SU-DHL-6 (cell line): ENCODE measurements around the gene GSK3A.

ENCODE experiments used
- H2AFZ ChIP-seq: fragments of 200-600 bp; sonication (generic); 2 replicates; pipeline ENCODE4 v1.6.1; 2014; ENCODE audit warnings: low read depth, mild to moderate bottlenecking, moderate library complexity, mixed read lengths, antibody characterized with exemption, low read length; ENCODE audit not compliant: severe bottlenecking
- H3F3A ChIP-seq: fragments of 200-600 bp; shearing (Covaris generic); 2 replicates; pipeline ENCODE4 v1.6.0; 2016; ENCODE audit warnings: antibody characterized with exemption, mild to moderate bottlenecking; ENCODE audit not compliant: insufficient read depth
- H3K27ac ChIP-seq: fragments of 200-600 bp; sonication (generic); 2 replicates; pipeline ENCODE4 v1.5.1; 2016; ENCODE audit warnings: low read depth, mild to moderate bottlenecking, low read length, moderate library complexity, mixed read lengths
- H3K27me3 ChIP-seq: fragments of 200-600 bp; sonication (generic), shearing (Covaris generic); 2 replicates; pipeline ENCODE4 v1.6.0; 2014; ENCODE audit warnings: mild to moderate bottlenecking, low read length
- H3K36me3 ChIP-seq: fragments of 200-600 bp; sonication (generic); 2 replicates; pipeline ENCODE4 v1.6.1; 2014; ENCODE audit warnings: mild to moderate bottlenecking, low read length, mixed read lengths
- H3K4me2 ChIP-seq: fragments of 300-600, 200-600 bp; shearing (Covaris generic), sonication (generic); 2 replicates; pipeline ENCODE4 v1.6.0; 2014; ENCODE audit warnings: low read length, low read depth, mild to moderate bottlenecking; ENCODE audit not compliant: poor library complexity, severe bottlenecking
- H3K4me3 ChIP-seq: fragments of 200-600 bp; sonication (generic); 2 replicates; pipeline ENCODE4 v1.5.1; 2014; ENCODE audit warnings: antibody characterized with exemption, low read length, mild to moderate bottlenecking, mixed read lengths; ENCODE audit not compliant: insufficient read depth, poor library complexity, severe bottlenecking
- H3K79me2 ChIP-seq: fragments of 200-600 bp; sonication (generic); 2 replicates; pipeline ENCODE4 v1.6.1; 2014; ENCODE audit warnings: mild to moderate bottlenecking, low read length, moderate library complexity; ENCODE audit not compliant: insufficient read depth
- H3K9ac ChIP-seq: fragments of 200-600 bp; sonication (generic); 2 replicates; pipeline ENCODE4 v1.7.0; 2014; ENCODE audit warnings: mild to moderate bottlenecking, low read length
- H3K9me2 ChIP-seq: fragments of 200-600 bp; sonication (generic); replicated peaks from 2 replicates; pipeline ENCODE4 v1.6.1; 2014; ENCODE audit warnings: low read length; ENCODE audit not compliant: insufficient read depth
- H3K9me3 ChIP-seq: fragments of 200-600 bp; sonication (generic); 2 replicates; pipeline ENCODE4 v1.6.1; 2014; ENCODE audit warnings: low read length, mixed read lengths; ENCODE audit not compliant: insufficient read depth
- H4K20me1 ChIP-seq: fragments of 200-600 bp; sonication (generic); 2 replicates; pipeline ENCODE4 v1.6.1; 2014; ENCODE audit warnings: low read depth, mild to moderate bottlenecking, antibody characterized with exemption, low read length, moderate library complexity, mixed read lengths
- CTCF ChIP-seq: fragments of 200-600 bp; sonication (generic); IDR thresholded peaks from one replicate; pipeline ENCODE4 v1.5.1; 2017; ENCODE audit warnings: antibody characterized with exemption, mild to moderate bottlenecking, low read length, moderate library complexity; ENCODE audit not compliant: insufficient read depth, poor library complexity, severe bottlenecking
- EZH2phosphoT487 ChIP-seq: fragments of 200-600 bp; sonication (generic), shearing (Covaris generic); conservative IDR thresholded peaks from 2 replicates; pipeline ENCODE4 v1.6.1; 2018; ENCODE audit warnings: mild to moderate bottlenecking, antibody characterized with exemption, low read length, moderate library complexity, mixed read lengths

Gene GSK3A

GRCh38 chr19:42208612-42209011 is 33.8 kb downstream of the GSK3A start:
- no peaks in the 10 kb centered on the region for H3K27me3 ChIP-seq
- no peaks in the 10 kb centered on the region; the same call in 1 of the 2 replicates for H3K36me3 ChIP-seq
- no peaks in the 10 kb centered on the region for H3K9me3 ChIP-seq
- no peak overlapping the region for H3K4me2 ChIP-seq
- H3K9me2 ChIP-seq: no peaks in the 10 kb centered on the region
- H3K9ac ChIP-seq: no peak overlapping the region
- 0 out of 2 replicates have a peak, but pooled peaks cover 6% of the 10 kb centered on the region for H3K79me2 ChIP-seq
- no peak overlapping the region for H2AFZ ChIP-seq
- H3F3A ChIP-seq: no peaks in the 10 kb centered on the region
- H4K20me1 ChIP-seq: no peaks in the 10 kb centered on the region
- H3K4me3 ChIP-seq: no peak overlapping the region
- TF ChIP-seq CTCF (no peak), EZH2phosphoT487 (no peak)
- no peak overlapping the region for H3K27ac ChIP-seq

GRCh38 chr19:42207767-42208271 is 34.6 kb downstream of the GSK3A start:
- no peak overlapping the region for H3K27ac ChIP-seq
- H3K36me3 ChIP-seq: no peaks in the 10 kb centered on the region; the same call in 1 of the 2 replicates
- 0 out of 2 replicates have a peak, but pooled peaks cover 5% of the 10 kb centered on the region for H3K79me2 ChIP-seq
- no peak overlapping the region for H3K4me2 ChIP-seq
- TF ChIP-seq CTCF (no peak), EZH2phosphoT487 (no peak)
- no peaks in the 10 kb centered on the region for H3F3A ChIP-seq
- H3K4me3 ChIP-seq: no peak overlapping the region
- H3K9ac ChIP-seq: no peak overlapping the region
- H4K20me1 ChIP-seq: no peaks in the 10 kb centered on the region
- H3K27me3 ChIP-seq: no peaks in the 10 kb centered on the region
- H2AFZ ChIP-seq: no peak overlapping the region
- no peaks in the 10 kb centered on the region for H3K9me2 ChIP-seq
- no peaks in the 10 kb centered on the region for H3K9me3 ChIP-seq

- Histone ChIP-seq H2AFZ (no peak overlapping the region), H3K27ac (no peak overlapping the region), H3K27me3 (no peaks in the 10 kb centered on the region), H3K9ac (no peak overlapping the region), H4K20me1 (no peaks in the 10 kb centered on the region), H3K4me3 (no peak overlapping the region), H3K79me2 (no peaks in the 10 kb centered on the region), H3K9me2 (no peaks in the 10 kb centered on the region), H3K4me2 (no peak overlapping the region), H3F3A (no peaks in the 10 kb centered on the region), H3K9me3 (no peaks in the 10 kb centered on the region), H3K36me3 (no peaks in the 10 kb centered on the region; the same call in 1 of the 2 replicates)
- TF ChIP-seq EZH2phosphoT487 (no peak), CTCF (no peak)
Observed at GRCh38 chr19:42206871-42207755, 35.3 kb downstream of the GSK3A start.
